Chondrocyte (in vitro differentiated cells): Measurements from ENCODE around the gene HOXB5. TPM values are rescaled to one million over a fixed set of nuclear protein-coding genes. Genes with fewer than 3 reads are reported as not detected.

ENCODE experiments used
- DNase-seq: peaks from one replicate; pipeline ENCODE4 v3.0.0; 2021; ENCODE audit warnings: mixed read lengths, low spot score
- H3K27ac Mint-ChIP-seq: one replicate; pipeline ENCODE4 v1.8.0; 2021; ENCODE audit warnings: mild to moderate bottlenecking, moderate library complexity, mixed read lengths; ENCODE audit not compliant: unreplicated experiment
- H3K27me3 Mint-ChIP-seq: 2 replicates; pipeline ENCODE4 v1.8.0; 2021; ENCODE audit warnings: low read depth, mixed read lengths
- H3K36me3 Mint-ChIP-seq: 2 replicates; pipeline ENCODE4 v1.8.0; 2021; ENCODE audit warnings: low read depth, mixed read lengths
- H3K4me1 Mint-ChIP-seq: 2 replicates; pipeline ENCODE4 v1.8.0; 2021; ENCODE audit warnings: low read depth, mild to moderate bottlenecking, mixed read lengths
- H3K4me3 Mint-ChIP-seq: one replicate; pipeline ENCODE4 v1.8.0; 2021; ENCODE audit warnings: mild to moderate bottlenecking, moderate library complexity, mixed read lengths; ENCODE audit not compliant: unreplicated experiment
- H3K9me3 Mint-ChIP-seq: 2 replicates; pipeline ENCODE4 v1.8.0; 2021; ENCODE audit warnings: low read depth, mixed read lengths
- total RNA-seq: library from RNA; stranded (reverse); gene quantifications from 3 replicates; pipeline ENCODE4 v1.2.1, GENCODE V29; 2021
- TF ChIP-seq, protein P1 (sequence below): fragments of 200-600 bp; sonication (generic); IDR thresholded peaks from 2 replicates; pipeline ENCODE4 v1.5.0; 2021; ENCODE audit warnings: antibody characterized with exemption, mild to moderate bottlenecking, moderate library complexity

The HOXB5 gene
- total RNA-seq, 1 donor from 2014 or later = not detected

DNA sequence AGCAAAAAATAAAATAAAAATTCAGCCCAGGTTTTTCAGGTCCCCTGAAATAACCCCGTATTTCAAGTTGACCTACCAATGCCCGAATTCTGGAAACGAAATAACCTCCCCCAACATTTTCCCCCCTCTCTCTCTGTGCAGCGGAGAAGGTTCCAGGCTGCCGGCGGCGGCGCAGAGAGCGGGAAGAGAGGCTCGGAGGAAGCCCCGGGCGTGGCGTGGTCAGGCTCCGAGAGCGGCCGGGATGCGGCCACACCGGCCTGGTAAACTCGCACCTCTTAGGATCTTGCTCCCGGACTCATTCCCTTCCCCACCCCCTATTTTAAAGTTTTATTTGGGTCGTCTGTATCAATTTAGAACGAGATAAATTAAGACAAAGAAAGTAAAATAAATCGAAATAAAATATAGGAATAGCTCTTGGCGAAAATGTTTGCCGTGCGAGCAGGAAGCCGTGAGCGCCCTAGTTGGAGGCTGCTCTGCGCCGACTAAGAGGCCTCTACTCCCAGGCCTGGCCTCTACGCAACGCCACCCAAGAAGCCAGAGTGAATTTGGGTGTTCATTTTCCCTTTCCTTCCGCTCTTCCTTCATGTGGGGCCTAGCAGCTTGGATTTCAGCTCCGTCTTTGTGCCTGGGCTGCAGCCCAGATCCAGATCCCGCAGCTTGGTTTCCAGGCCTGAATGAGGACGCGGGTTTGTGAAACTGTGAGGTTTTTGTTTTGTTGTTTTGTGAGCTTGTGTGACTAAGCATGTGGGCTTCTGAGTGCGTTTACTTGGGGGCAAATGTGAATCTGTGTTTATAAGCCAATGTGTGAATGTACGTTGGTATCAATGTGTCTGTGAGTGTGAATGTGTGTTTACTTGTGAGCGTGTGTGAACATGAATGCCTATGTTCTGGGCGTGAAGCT, 12.7 kb upstream of the HOXB5 start:
- TF ChIP-seq, protein P1, sequence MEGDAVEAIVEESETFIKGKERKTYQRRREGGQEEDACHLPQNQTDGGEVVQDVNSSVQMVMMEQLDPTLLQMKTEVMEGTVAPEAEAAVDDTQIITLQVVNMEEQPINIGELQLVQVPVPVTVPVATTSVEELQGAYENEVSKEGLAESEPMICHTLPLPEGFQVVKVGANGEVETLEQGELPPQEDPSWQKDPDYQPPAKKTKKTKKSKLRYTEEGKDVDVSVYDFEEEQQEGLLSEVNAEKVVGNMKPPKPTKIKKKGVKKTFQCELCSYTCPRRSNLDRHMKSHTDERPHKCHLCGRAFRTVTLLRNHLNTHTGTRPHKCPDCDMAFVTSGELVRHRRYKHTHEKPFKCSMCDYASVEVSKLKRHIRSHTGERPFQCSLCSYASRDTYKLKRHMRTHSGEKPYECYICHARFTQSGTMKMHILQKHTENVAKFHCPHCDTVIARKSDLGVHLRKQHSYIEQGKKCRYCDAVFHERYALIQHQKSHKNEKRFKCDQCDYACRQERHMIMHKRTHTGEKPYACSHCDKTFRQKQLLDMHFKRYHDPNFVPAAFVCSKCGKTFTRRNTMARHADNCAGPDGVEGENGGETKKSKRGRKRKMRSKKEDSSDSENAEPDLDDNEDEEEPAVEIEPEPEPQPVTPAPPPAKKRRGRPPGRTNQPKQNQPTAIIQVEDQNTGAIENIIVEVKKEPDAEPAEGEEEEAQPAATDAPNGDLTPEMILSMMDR = no peak
- H3K4me3 Mint-ChIP-seq = no peak overlapping the region
- peaks cover 83% of the 10 kb centered on the region for H3K27me3 Mint-ChIP-seq
- H3K27ac Mint-ChIP-seq = no peak overlapping the region
- no peak for DNase-seq
- no peaks in the 10 kb centered on the region for H3K4me1 Mint-ChIP-seq
- peaks cover 8% of the 10 kb centered on the region for H3K36me3 Mint-ChIP-seq
- H3K9me3 Mint-ChIP-seq = peaks cover 2% of the 10 kb centered on the region

- Mint-ChIP-seq H3K27me3 (peaks cover 84% of the 10 kb centered on the region), H3K4me3 (no peak overlapping the region), H3K9me3 (peaks cover 2% of the 10 kb centered on the region), H3K36me3 (peaks cover 7% of the 10 kb centered on the region), H3K27ac (no peak overlapping the region), H3K4me1 (no peaks in the 10 kb centered on the region)
- DNase-seq = no peak
- TF ChIP-seq, protein P1 = no peak
Measured at GRCh38 chr17:48605409-48605919, 11.9 kb upstream of the HOXB5 start.

GRCh38 chr17:48604770-48605329, 11.3 kb upstream of the HOXB5 start, which contains the start of gene HOXB6:
TSS of gene HOXB6 (minus strand) at chr17:48604986. CDS start at chr17:48598150, 6,836 bp downstream.
- no peak within 1 kb of the TSS for H3K27ac Mint-ChIP-seq
- H3K36me3 Mint-ChIP-seq = peaks cover 7% of the 10 kb centered on the region
- peaks cover 2% of the 10 kb centered on the region for H3K9me3 Mint-ChIP-seq
- no peak within 1 kb of the TSS for H3K4me3 Mint-ChIP-seq
- TF ChIP-seq, protein P1 = no peak
- H3K27me3 Mint-ChIP-seq = peaks cover 89% of the 10 kb centered on the region
- no peaks in the 10 kb centered on the region for H3K4me1 Mint-ChIP-seq
- DNase-seq = no peak

- H3K36me3 Mint-ChIP-seq = peaks cover 7% of the 10 kb centered on the region
- H3K27ac Mint-ChIP-seq = no peak overlapping the region
- peaks cover 2% of the 10 kb centered on the region for H3K9me3 Mint-ChIP-seq
- no peak for DNase-seq
- H3K27me3 Mint-ChIP-seq = peaks cover 89% of the 10 kb centered on the region
- H3K4me3 Mint-ChIP-seq = no peak overlapping the region
- TF ChIP-seq, protein P1 = no peak
- no peaks in the 10 kb centered on the region for H3K4me1 Mint-ChIP-seq
Measured at GRCh38 chr17:48603959-48604769, 10.6 kb upstream of the HOXB5 start.
